ENCODE measurements around the gene SSTR4. TPM values are rescaled to one million over a fixed set of nuclear protein-coding genes. Genes with fewer than 3 reads are reported as not detected.
"Not testable (repeated sequence)": the region's sequence is repeated elsewhere in the genome, so short reads cannot be mapped to it uniquely, and the experiment has no call there.

Gene SSTR4
- not detected for total RNA-seq

- no peak for TF ChIP-seq CTCF (IDR thresholded peaks at IDR 0.05)
- Histone ChIP-seq H3K4me3 (peak within 1 kb of the TSS in 1 of 2 donors; percentile 27), H3K9me3 (no peaks in the 10 kb centered on the region), H3K4me1 (peaks cover 0 to 19% of the 10 kb centered on the region in 2 donors), H3K27ac (no peak within 1 kb of the TSS), H3K27me3 (peaks cover 5 to 13% of the 10 kb centered on the region in 2 donors), H3K36me3 (no peaks in the 10 kb centered on the region)
- DNase-seq (ENCODE audit: low spot score): no peak
These were observed at the start of gene SSTR4 for GRCh38 chr20:23034721-23035671. Gene SSTR4, plus strand, starts transcription at chr20:23035312. Its CDS starts 172 bp downstream, at chr20:23035484.

GRCh38 chr20:22986601-22987000 is 48.5 kb upstream of the SSTR4 start:
- Histone ChIP-seq H3K4me1 (peaks cover 0 to 14% of the 10 kb centered on the region in 2 donors), H3K27ac (no peak overlapping the region), H3K36me3 (no peaks in the 10 kb centered on the region), H3K9me3 (no peaks in the 10 kb centered on the region), H3K4me3 (no peak overlapping the region), H3K27me3 (no peaks in the 10 kb centered on the region)
- TF ChIP-seq CTCF (IDR thresholded peaks at IDR 0.05): no peak
- no peak for DNase-seq (ENCODE audit: low spot score)

GRCh38 chr20:22991424-22991823 is 43.7 kb upstream of the SSTR4 start:
- H3K4me1 ChIP-seq; H3K9me3 ChIP-seq; DNase-seq (ENCODE audit: low spot score); H3K4me3 ChIP-seq; H3K36me3 ChIP-seq; H3K27me3 ChIP-seq; H3K27ac ChIP-seq: not testable (repeated sequence)

- no peaks in the 10 kb centered on the region for H3K36me3 ChIP-seq
- no peak overlapping the region for H3K4me3 ChIP-seq
- H3K4me1 ChIP-seq: no peaks in the 10 kb centered on the region
- no peak overlapping the region for H3K27ac ChIP-seq
- H3K27me3 ChIP-seq: no peaks in the 10 kb centered on the region
- DNase-seq (ENCODE audit: low spot score): no peak
- no peak for TF ChIP-seq CTCF (IDR thresholded peaks at IDR 0.05)
- H3K9me3 ChIP-seq: peaks cover 0 to 5% of the 10 kb centered on the region in 2 donors
These were observed 41.3 kb upstream of the SSTR4 start for GRCh38 chr20:22993823-22994222.

- Histone ChIP-seq H3K4me1 (no peaks in the 10 kb centered on the region), H3K4me3 (no peak overlapping the region), H3K36me3 (no peaks in the 10 kb centered on the region), H3K27me3 (no peaks in the 10 kb centered on the region), H3K9me3 (peaks cover 0 to 5% of the 10 kb centered on the region in 2 donors), H3K27ac (no peak overlapping the region)
- DNase-seq (ENCODE audit: low spot score): no peak
- TF ChIP-seq CTCF (IDR thresholded peaks at IDR 0.05): no peak
These were observed 39.2 kb upstream of the SSTR4 start for GRCh38 chr20:22995923-22996322.

GRCh38 chr20:22998476-22998875 is 36.6 kb upstream of the SSTR4 start:
- Histone ChIP-seq H3K27ac (no peak overlapping the region), H3K9me3 (peaks cover 0 to 2% of the 10 kb centered on the region in 2 donors), H3K36me3 (no peaks in the 10 kb centered on the region), H3K4me3 (no peak overlapping the region), H3K27me3 (no peaks in the 10 kb centered on the region), H3K4me1 (no peaks in the 10 kb centered on the region)
- DNase-seq (ENCODE audit: low spot score): no peak
- no peak for TF ChIP-seq CTCF (IDR thresholded peaks at IDR 0.05)
